Epithelial cell of proximal tubule (primary cell): ENCODE data around the gene CDH13. TPM values are rescaled to one million over a fixed set of nuclear protein-coding genes. Genes with fewer than 3 reads are reported as not detected.

Experiments used
- DNase-seq: peaks from one replicate; pipeline ENCODE4 v3.0.0-alpha.2; 2011; ENCODE audit warnings: low read depth
- H3K4me3 ChIP-seq: 2 replicates; pipeline ENCODE4 v1.5.1; 2011; ENCODE audit warnings: low read depth, mild to moderate bottlenecking, low read length
- total RNA-seq: library from RNA; depleted of rRNA; stranded (reverse); fragments of >200 nt; gene quantifications from 2 replicates; pipeline ENCODE4 v1.2.3, GENCODE V29; 2015
- TF ChIP-seq, protein P1 (sequence below): conservative IDR thresholded peaks from 2 replicates; pipeline ENCODE4 v1.5.1; 2012; ENCODE audit warnings: low read depth, mild to moderate bottlenecking, low read length

The CDH13 gene
- total RNA-seq, 1 donor from 2014 or later: 85.4 TPM

DNA sequence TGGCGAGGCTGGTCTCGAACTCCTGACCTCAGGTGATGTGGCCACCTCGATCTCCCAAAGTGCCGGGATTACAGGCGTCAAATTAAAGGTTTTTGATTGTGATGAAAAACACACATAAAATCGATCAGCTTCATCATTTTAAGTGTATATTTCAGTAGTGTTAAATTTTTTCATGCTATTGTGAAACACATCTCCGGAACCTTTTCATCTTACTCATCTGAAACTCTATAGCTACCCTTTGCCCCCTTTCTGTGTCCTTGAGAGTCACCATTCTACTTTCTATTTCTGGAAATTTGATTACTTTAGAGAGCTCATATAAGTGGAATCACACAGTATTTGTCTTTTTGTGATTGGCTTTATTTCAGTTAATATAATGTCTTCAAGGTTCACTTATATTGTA lies 702.7 kb downstream of the CDH13 start:
- DNase-seq: no peak
- TF ChIP-seq, protein P1, sequence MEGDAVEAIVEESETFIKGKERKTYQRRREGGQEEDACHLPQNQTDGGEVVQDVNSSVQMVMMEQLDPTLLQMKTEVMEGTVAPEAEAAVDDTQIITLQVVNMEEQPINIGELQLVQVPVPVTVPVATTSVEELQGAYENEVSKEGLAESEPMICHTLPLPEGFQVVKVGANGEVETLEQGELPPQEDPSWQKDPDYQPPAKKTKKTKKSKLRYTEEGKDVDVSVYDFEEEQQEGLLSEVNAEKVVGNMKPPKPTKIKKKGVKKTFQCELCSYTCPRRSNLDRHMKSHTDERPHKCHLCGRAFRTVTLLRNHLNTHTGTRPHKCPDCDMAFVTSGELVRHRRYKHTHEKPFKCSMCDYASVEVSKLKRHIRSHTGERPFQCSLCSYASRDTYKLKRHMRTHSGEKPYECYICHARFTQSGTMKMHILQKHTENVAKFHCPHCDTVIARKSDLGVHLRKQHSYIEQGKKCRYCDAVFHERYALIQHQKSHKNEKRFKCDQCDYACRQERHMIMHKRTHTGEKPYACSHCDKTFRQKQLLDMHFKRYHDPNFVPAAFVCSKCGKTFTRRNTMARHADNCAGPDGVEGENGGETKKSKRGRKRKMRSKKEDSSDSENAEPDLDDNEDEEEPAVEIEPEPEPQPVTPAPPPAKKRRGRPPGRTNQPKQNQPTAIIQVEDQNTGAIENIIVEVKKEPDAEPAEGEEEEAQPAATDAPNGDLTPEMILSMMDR: no peak
- no peak overlapping the region for H3K4me3 ChIP-seq

DNA sequence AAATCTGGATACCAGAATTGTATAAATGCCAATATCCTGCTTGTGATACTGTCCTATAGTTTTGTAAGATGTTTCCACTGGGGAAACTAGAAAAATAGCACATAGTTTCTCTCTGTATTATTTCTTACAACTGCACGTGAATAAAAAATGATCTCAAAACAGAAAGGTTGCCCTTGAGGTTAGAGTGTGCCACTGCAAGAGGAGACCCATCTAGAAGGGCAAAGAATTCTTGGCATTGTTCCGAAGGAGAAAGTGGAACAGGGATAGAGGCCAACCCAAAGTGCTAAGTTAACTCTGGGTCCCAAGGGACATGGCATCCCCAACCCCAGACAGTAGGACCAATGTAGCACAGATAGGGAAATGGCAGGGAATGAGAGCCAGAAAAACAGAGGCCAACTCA lies 703.5 kb downstream of the CDH13 start:
- TF ChIP-seq, protein P1: no peak
- DNase-seq: no peak
- H3K4me3 ChIP-seq: no peak overlapping the region

DNA sequence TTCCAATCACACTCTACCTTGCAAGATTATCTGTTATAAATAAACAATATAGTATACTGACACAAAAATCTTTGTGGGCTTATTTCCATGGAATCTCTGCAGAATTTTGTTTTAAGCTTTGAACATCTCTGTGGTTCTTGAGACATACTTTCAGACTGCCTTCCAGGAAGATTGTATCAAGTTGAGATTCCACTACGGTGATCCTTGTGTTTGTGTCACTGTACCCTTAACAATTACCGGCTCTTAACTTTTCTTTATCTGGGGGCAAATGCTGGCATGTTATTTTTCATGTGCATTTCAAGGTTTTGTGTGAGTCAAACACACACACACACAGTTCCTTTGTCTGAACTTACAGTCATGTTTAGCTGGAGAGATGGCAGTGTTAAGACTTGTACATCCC lies 708.3 kb downstream of the CDH13 start:
- no peak for DNase-seq
- no peak overlapping the region for H3K4me3 ChIP-seq
- TF ChIP-seq, protein P1: no peak

DNA sequence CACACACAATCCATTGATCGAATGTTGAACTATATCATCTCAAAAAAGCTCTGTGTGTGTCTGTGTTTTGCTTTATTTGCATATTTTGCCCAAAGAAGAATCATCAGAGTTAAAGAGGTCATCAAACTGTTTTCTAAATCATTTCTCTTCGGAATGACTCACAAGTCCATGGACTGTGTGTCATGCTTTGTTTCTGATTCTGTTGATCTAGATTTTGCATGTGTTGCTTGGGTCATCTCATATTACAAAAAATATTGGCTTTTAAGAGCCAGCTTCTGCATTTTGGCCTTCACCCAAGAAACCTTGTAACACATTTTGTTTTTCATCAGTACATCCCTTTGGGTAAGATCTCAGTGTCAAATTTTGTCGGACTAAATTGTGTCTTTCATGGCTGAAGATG lies 709.8 kb downstream of the CDH13 start:
- DNase-seq: no peak
- no peak overlapping the region for H3K4me3 ChIP-seq
- TF ChIP-seq, protein P1: no peak

DNA sequence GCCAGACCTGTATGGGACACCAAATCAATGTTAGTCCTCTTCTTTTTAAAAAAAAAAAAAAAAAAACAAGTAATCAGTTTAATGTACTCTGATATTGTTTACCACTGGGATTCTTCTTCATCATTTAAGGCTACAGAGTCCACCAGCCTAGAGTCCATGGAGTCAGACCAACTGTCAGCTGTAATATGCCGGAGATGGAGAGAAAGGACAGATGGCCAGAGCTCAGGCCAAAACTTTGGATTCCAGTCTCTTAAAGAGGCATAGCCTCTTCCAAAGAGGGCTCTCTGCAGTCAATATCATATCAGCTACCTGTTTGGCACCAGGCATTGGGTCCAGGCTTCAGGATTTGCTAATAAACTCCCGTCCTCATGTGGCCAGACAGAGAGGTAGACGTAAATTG lies 711.4 kb downstream of the CDH13 start:
- no peak for DNase-seq
- TF ChIP-seq, protein P1: no peak
- no peak overlapping the region for H3K4me3 ChIP-seq

DNA sequence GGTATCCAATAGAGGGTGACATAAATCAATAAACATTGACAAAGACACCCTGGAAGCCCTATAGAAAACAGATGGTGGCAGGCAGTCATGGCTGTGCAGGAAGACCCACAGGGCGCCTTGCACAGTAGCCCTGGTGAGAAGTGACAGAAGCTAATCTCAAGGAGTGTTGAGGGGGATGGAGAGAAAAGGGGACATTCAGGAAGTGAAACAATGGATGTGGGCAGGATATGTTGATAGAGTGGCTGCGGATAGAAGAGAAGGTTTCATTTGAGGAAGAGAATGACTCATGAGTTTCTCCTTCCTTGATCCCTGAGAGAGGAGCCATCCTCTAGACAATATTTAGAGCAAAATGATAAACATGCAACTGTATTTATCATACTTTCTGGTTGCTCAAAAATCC lies 712.2 kb downstream of the CDH13 start:
- no peak for DNase-seq
- TF ChIP-seq, protein P1: no peak
- no peak overlapping the region for H3K4me3 ChIP-seq

DNA sequence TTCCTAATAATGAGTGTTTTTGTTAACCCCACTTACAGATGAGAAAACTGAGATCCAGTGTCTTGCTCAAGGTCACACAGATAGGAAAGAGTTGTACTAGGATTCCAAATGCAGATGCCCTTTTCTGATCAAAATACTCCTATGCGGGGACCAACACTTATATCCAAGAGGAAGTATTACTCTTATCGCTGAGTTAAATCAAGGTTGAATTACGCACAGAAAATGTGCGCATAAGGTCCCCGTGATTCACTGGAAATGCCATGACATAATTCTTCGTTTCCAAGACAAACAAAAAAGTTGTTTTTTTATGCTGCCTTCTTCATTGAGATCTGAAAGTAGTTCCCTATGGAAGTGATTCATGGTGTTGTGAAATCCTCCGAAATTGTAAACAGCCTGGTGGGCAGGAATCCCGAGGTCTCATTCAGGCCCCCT lies 717.2 kb downstream of the CDH13 start:
- no peak overlapping the region for H3K4me3 ChIP-seq
- TF ChIP-seq, protein P1: no peak
- DNase-seq: no peak
